CD14-positive monocyte (primary cell): ENCODE data around the gene GNA12. TPM values are rescaled to one million over a fixed set of nuclear protein-coding genes. Genes with fewer than 3 reads are reported as not detected.

Source experiments
- DNase-seq, 3 donors: peaks; one replicate each; pipeline ENCODE4 v3.0.0-alpha.2; 2011 to 2022
- H2AFZ ChIP-seq: 2 replicates; pipeline ENCODE4 v1.6.0; 2012; ENCODE audit warnings: mild to moderate bottlenecking, low read depth, low read length, inconsistent platforms; ENCODE audit not compliant: insufficient read depth, poor library complexity, severe bottlenecking
- H3K27ac ChIP-seq, 2 donors: 1 replicate in 1 of 2; 2 replicates in 1 of 2; pipeline ENCODE4 v1.5.1; 2012 to 2013; ENCODE audit warnings: low read length in 2 of 2, control low read depth in 1 of 2, inconsistent platforms in 1 of 2, low read depth in 1 of 2, mild to moderate bottlenecking in 1 of 2
- H3K27me3 ChIP-seq, 2 donors: one replicate each; pipeline versions ENCODE4 v1.6.0 to v1.6.1; 2011 to 2013; ENCODE audit warnings: low read length in 2 of 2; ENCODE audit not compliant: control insufficient read depth in 2 of 2, insufficient read depth in 2 of 2
- H3K36me3 ChIP-seq, 2 donors: replicated peaks in 1 of 2; 1 replicate in 1 of 2; 2 replicates in 1 of 2; pipeline versions ENCODE4 v1.5.1 to v1.6.1; 2012 to 2013; ENCODE audit warnings: low read length in 2 of 2, control low read depth in 1 of 2, inconsistent platforms in 1 of 2, mild to moderate bottlenecking in 1 of 2; ENCODE audit not compliant: insufficient read depth in 2 of 2, control insufficient read depth in 1 of 2
- H3K4me1 ChIP-seq, 2 donors: 1 replicate in 1 of 2; 2 replicates in 1 of 2; pipeline versions ENCODE4 v1.5.1 to v1.6.1; 2012 to 2013; ENCODE audit warnings: low read length in 2 of 2, control low read depth in 1 of 2, inconsistent platforms in 1 of 2, mild to moderate bottlenecking in 1 of 2, moderate library complexity in 1 of 2; ENCODE audit not compliant: insufficient read depth in 2 of 2, control insufficient read depth in 1 of 2
- H3K4me2 ChIP-seq: replicated peaks from 2 replicates; pipeline ENCODE3; 2012; ENCODE audit warnings: low read length, moderate library complexity, mild to moderate bottlenecking; ENCODE audit not compliant: poor library complexity, severe bottlenecking; ENCODE audit errors: extremely low read depth
- H3K4me3 ChIP-seq, 3 experiments: fragments of 200-600 bp in 1 of 3; sonication (generic) in 1 of 3; replicated peaks in 1 of 3; 1 replicate in 2 of 3; 2 replicates in 1 of 3; pipeline ENCODE4 v1.5.1; 2011 to 2013; ENCODE audit warnings: low read length in 3 of 3, mild to moderate bottlenecking in 3 of 3, control low read depth in 2 of 3, low read depth in 2 of 3, inconsistent platforms in 1 of 3, moderate library complexity in 1 of 3
- H3K79me2 ChIP-seq: 2 replicates; pipeline ENCODE4 v1.6.0; 2012; ENCODE audit warnings: mild to moderate bottlenecking, control low read depth, inconsistent platforms, low read length, moderate library complexity; ENCODE audit not compliant: insufficient read depth
- H3K9ac ChIP-seq: 2 replicates; pipeline ENCODE4 v1.6.0; 2017; ENCODE audit warnings: low read length, mild to moderate bottlenecking; ENCODE audit not compliant: insufficient read depth, poor library complexity, severe bottlenecking
- H3K9me3 ChIP-seq, 2 donors: replicated peaks in 1 of 2; 1 replicate in 1 of 2; 2 replicates in 1 of 2; pipeline versions ENCODE4 v1.5.1 to v1.6.1; 2012 to 2013; ENCODE audit warnings: low read length in 2 of 2, control low read depth in 1 of 2; ENCODE audit not compliant: control insufficient read depth in 1 of 2, insufficient read depth in 1 of 2
- H4K20me1 ChIP-seq: 2 replicates; pipeline ENCODE4 v1.6.0; 2012; ENCODE audit warnings: mild to moderate bottlenecking, low read length, control low read depth, moderate library complexity; ENCODE audit not compliant: insufficient read depth
- H3K27ac Mint-ChIP-seq, 7 donors: one replicate each; pipeline ENCODE4 v1.8.0; 2020; ENCODE audit warnings: mild to moderate bottlenecking in 7 of 7, mixed read lengths in 7 of 7, moderate library complexity in 6 of 7, inconsistent platforms in 2 of 7
- H3K27me3 Mint-ChIP-seq, 3 donors: one replicate each; pipeline ENCODE4 v1.8.0; 2021 to 2022; ENCODE audit warnings: low read depth in 3 of 3, mild to moderate bottlenecking in 3 of 3, mixed read lengths in 3 of 3, moderate library complexity in 3 of 3, inconsistent platforms in 1 of 3
- H3K36me3 Mint-ChIP-seq, 2 donors: one replicate each; pipeline ENCODE4 v1.8.0; 2020; ENCODE audit warnings: mixed read lengths in 2 of 2, inconsistent platforms in 1 of 2, mild to moderate bottlenecking in 1 of 2
- H3K4me1 Mint-ChIP-seq: one replicate; pipeline ENCODE4 v1.8.0; 2020; ENCODE audit warnings: mild to moderate bottlenecking, mixed read lengths
- H3K4me3 Mint-ChIP-seq, 2 donors: one replicate each; pipeline ENCODE4 v1.8.0; 2020; ENCODE audit warnings: mild to moderate bottlenecking in 2 of 2, mixed read lengths in 2 of 2, moderate library complexity in 1 of 2
- H3K9me3 Mint-ChIP-seq, 7 donors: one replicate each; pipeline ENCODE4 v1.8.0; 2020 to 2022; ENCODE audit warnings: mixed read lengths in 7 of 7, mild to moderate bottlenecking in 6 of 7, moderate library complexity in 6 of 7, inconsistent platforms in 2 of 7
- WGBS: methylation state at CpG from one replicate; pipeline ENCODE4 v1.1.5; 2013; ENCODE audit warnings: missing lambda C conversion rate; ENCODE audit not compliant: insufficient coverage; 5-methylcytosine and 5-hydroxymethylcytosine counted together
- intact Hi-C, 2 donors: fragments of 100-400 bp; cut with micrococcal nuclease; formaldehyde crosslinking; loops; one replicate each; pipeline versions ENCODE4 v1.15.0 to v1.15.1; 2023
- polyA plus RNA-seq, 3 donors: library from polyadenylated mRNA; depleted of rRNA in 1 of 3; unstranded in 2 of 3; stranded (reverse) in 1 of 3; fragments of 300-500 nt in 2 of 3; fragments of >200 nt in 1 of 3; fragmentation: Illumina TruSeq in 2 of 3; gene quantifications; 1 replicate in 2 of 3; 2 replicates in 1 of 3; pipeline ENCODE4 v1.2.3, GENCODE V29; 2012 to 2021
- TF ChIP-seq, protein P1 (sequence below): fragments of 200-600 bp; IDR thresholded peaks from one replicate; pipeline ENCODE4 v1.8.0; 2022; ENCODE audit warnings: antibody characterized with exemption, mild to moderate bottlenecking

GNA12 gene
- polyA plus RNA-seq, 3 donors: 3.4 to 25.9 (median 10.6) TPM

DNA sequence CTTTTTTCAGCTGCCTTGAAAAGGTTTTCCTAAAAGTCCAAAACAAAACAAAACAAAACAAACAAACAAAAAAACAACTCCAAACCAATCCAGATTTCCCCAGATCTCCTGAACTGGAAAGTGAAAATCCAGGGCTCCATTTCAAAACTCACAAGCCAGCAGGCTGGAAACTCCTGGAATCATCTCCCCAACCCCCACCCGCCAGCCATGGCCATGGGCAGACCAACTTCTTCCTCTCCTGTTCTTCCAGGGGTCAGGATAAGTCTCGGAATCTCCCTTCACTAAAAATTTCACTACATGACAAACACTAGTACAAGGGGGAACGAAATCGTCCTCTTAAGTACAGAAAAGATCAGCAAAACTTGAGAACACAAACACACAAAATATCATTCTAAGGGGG lies 40.4 kb downstream of the GNA12 start:
- WGBS: no CpG with 5 or more reads among the region's 4 CpGs
- no peaks in the 10 kb centered on the region for H3K27me3 ChIP-seq
- no peaks in the 10 kb centered on the region for H3K36me3 ChIP-seq
- TF ChIP-seq, protein P1, sequence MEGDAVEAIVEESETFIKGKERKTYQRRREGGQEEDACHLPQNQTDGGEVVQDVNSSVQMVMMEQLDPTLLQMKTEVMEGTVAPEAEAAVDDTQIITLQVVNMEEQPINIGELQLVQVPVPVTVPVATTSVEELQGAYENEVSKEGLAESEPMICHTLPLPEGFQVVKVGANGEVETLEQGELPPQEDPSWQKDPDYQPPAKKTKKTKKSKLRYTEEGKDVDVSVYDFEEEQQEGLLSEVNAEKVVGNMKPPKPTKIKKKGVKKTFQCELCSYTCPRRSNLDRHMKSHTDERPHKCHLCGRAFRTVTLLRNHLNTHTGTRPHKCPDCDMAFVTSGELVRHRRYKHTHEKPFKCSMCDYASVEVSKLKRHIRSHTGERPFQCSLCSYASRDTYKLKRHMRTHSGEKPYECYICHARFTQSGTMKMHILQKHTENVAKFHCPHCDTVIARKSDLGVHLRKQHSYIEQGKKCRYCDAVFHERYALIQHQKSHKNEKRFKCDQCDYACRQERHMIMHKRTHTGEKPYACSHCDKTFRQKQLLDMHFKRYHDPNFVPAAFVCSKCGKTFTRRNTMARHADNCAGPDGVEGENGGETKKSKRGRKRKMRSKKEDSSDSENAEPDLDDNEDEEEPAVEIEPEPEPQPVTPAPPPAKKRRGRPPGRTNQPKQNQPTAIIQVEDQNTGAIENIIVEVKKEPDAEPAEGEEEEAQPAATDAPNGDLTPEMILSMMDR: no peak
- peaks cover 14% of the 10 kb centered on the region for H3K79me2 ChIP-seq
- intact Hi-C loops: no loop called here
- no peak overlapping the region for H3K9ac ChIP-seq
- peaks cover 7% of the 10 kb centered on the region for H4K20me1 ChIP-seq
- no peak overlapping the region for H3K4me3 Mint-ChIP-seq
- peaks cover 32% of the 10 kb centered on the region for H3K4me1 Mint-ChIP-seq
- H3K4me1 ChIP-seq: peaks cover 14 to 21% of the 10 kb centered on the region in 2 donors
- H3K4me2 ChIP-seq: no peak overlapping the region
- no peak overlapping the region for H3K27ac Mint-ChIP-seq
- peaks cover 12 to 17% of the 10 kb centered on the region in 2 donors for H3K36me3 Mint-ChIP-seq
- H2AFZ ChIP-seq: no peak overlapping the region
- peaks cover 0 to 1% (median 0%) of the 10 kb centered on the region in 3 donors for H3K27me3 Mint-ChIP-seq
- no peak for DNase-seq
- H3K9me3 ChIP-seq: no peaks in the 10 kb centered on the region
- H3K9me3 Mint-ChIP-seq: no peaks in the 10 kb centered on the region
- H3K27ac ChIP-seq: no peak overlapping the region
- no peak overlapping the region for H3K4me3 ChIP-seq

DNA sequence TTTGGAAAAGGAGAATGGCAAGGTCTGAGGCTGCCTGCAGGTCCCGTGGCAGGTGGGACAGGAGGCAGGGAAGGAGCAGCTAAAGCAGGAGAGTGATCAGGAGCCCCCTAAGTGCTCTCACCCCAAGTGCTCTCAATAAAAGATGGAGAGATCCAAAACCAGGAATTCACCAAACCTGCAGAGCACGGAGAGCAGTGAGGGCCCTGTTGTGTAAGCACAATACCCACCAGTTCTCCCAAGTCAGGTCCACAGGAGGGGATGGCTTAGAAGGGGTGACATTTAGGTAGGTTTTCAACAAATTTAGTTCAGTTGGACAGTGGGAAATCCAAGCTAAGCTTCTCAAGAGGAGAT lies 40.8 kb downstream of the GNA12 start:
- Histone ChIP-seq H3K4me1 (peaks cover 10 to 17% of the 10 kb centered on the region in 2 donors), H3K36me3 (no peaks in the 10 kb centered on the region), H3K27ac (no peak overlapping the region), H2AFZ (no peak overlapping the region), H3K9me3 (no peaks in the 10 kb centered on the region), H3K79me2 (peaks cover 14% of the 10 kb centered on the region), H3K4me2 (no peak overlapping the region), H4K20me1 (peaks cover 2% of the 10 kb centered on the region), H3K9ac (no peak overlapping the region), H3K4me3 (no peak overlapping the region), H3K27me3 (no peaks in the 10 kb centered on the region)
- DNase-seq: no peak
- Mint-ChIP-seq H3K27me3 (peaks cover 0 to 1% (median 0%) of the 10 kb centered on the region in 3 donors), H3K9me3 (no peaks in the 10 kb centered on the region), H3K27ac (peak overlapping the region in 2 of 7 donors; percentile 26 to 31), H3K4me1 (peaks cover 30% of the 10 kb centered on the region), H3K36me3 (peaks cover 12 to 14% of the 10 kb centered on the region in 2 donors), H3K4me3 (no peak overlapping the region)
- TF ChIP-seq, protein P1: no peak
- no CpG with 5 or more reads among the region's 2 CpGs for WGBS
- intact Hi-C loops: no loop called here
